ENCODE data around the gene CAMK2D. TPM values are rescaled to one million over a fixed set of nuclear protein-coding genes. Genes with fewer than 3 reads are reported as not detected.

CAMK2D gene
- total RNA-seq, 1 experiment from 2014 or later: 9.0 TPM

DNA sequence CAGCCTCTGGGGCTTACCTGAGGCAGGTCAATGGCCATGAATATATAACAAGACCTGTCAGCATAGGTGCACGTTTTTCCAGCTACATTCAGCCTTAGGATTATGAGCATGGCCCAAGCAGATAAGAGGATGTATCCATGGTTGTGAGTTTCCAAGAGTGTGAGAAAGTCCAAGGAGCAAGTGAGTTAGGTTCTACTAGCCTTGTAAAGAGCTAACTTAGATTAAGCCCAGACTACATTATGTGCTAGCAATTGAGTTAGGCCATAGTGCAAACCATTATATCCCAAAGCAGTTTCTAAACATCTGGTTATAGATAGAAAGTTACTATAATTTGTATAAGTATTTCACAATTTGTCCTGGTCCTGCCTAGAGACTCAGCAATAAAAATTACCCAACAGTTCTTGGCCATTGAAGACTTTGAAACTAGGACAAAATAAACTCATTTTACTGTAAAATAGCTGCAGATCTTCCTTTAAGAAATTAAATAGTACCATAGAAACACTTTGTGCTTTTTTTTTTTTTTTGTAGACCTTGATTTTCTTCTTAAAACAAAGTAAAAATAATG, 312.0 kb downstream of the CAMK2D start:
- H2BK20ac ChIP-seq (ENCODE audit: low read depth, low read length, poor library complexity, severe bottlenecking): no peak overlapping the region
- H3K56ac ChIP-seq (ENCODE audit: insufficient read length, low read depth, low read length): no peak overlapping the region
- no peaks in the 10 kb centered on the region for H3K79me1 ChIP-seq (ENCODE audit: insufficient read depth, low read depth, low read length, poor library complexity, severe bottlenecking)
- H3K27ac Mint-ChIP-seq: no peak overlapping the region
- H4K20me1 ChIP-seq (ENCODE audit: control insufficient read depth, insufficient read depth, insufficient read length): no peaks in the 10 kb centered on the region
- no peak overlapping the region for H2AFZ ChIP-seq (ENCODE audit: low read length)
- H4K91ac ChIP-seq (ENCODE audit: insufficient read length, low read depth, low read length): no peak overlapping the region
- no peak overlapping the region for H3K18ac ChIP-seq (ENCODE audit: insufficient read length, low read depth, low read length)
- H2BK120ac ChIP-seq (ENCODE audit: low read depth, low read length, poor library complexity, severe bottlenecking): no peak overlapping the region
- H3K36me3 Mint-ChIP-seq (ENCODE audit: insufficient read depth in 1 of 3, low read depth in 3 of 3): no peaks in the 10 kb centered on the region
- no peak overlapping the region for H2BK15ac ChIP-seq (ENCODE audit: low read depth, low read length)
- H4K5ac ChIP-seq (ENCODE audit: insufficient read length, low read depth, low read length): no peak overlapping the region
- H4K8ac ChIP-seq (replicated peaks; ENCODE audit: insufficient read length, low read depth, low read length): no peak overlapping the region
- DNase-seq: no peak
- no peak overlapping the region for H3K23ac ChIP-seq (ENCODE audit: insufficient read length, low read depth, low read length)
- no peak overlapping the region for H3K27ac ChIP-seq (ENCODE audit: insufficient read length, low read depth, low read length)
- H3K9ac ChIP-seq (ENCODE audit: extremely low read depth, insufficient read length, low read length): no peak overlapping the region
- H3K4me1 Mint-ChIP-seq: peaks cover 42 to 49% of the 10 kb centered on the region in 2 experiments
- H3K9me3 ChIP-seq (ENCODE audit: control insufficient read depth, low read depth, low read length): no peaks in the 10 kb centered on the region
- WGBS (ENCODE audit: extremely low coverage, insufficient read length, low lambda C conversion rate): no CpG with 5 or more reads among the region's 1 CpG
- H2BK12ac ChIP-seq (ENCODE audit: insufficient read length, low read depth, low read length): no peak overlapping the region
- H3K4me1 ChIP-seq (ENCODE audit: insufficient read depth, low read length): peaks cover 9% of the 10 kb centered on the region
- TF ChIP-seq, protein P1, sequence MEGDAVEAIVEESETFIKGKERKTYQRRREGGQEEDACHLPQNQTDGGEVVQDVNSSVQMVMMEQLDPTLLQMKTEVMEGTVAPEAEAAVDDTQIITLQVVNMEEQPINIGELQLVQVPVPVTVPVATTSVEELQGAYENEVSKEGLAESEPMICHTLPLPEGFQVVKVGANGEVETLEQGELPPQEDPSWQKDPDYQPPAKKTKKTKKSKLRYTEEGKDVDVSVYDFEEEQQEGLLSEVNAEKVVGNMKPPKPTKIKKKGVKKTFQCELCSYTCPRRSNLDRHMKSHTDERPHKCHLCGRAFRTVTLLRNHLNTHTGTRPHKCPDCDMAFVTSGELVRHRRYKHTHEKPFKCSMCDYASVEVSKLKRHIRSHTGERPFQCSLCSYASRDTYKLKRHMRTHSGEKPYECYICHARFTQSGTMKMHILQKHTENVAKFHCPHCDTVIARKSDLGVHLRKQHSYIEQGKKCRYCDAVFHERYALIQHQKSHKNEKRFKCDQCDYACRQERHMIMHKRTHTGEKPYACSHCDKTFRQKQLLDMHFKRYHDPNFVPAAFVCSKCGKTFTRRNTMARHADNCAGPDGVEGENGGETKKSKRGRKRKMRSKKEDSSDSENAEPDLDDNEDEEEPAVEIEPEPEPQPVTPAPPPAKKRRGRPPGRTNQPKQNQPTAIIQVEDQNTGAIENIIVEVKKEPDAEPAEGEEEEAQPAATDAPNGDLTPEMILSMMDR (conservative IDR thresholded peaks at IDR 0.05): no peak
- no peak overlapping the region for H3K4me2 ChIP-seq (ENCODE audit: insufficient read depth, insufficient read length, low read length)
- no peak overlapping the region for H3K4me3 Mint-ChIP-seq
- no peaks in the 10 kb centered on the region for H3K9me3 Mint-ChIP-seq
- no peak overlapping the region for H3K14ac ChIP-seq (ENCODE audit: insufficient read depth, low read length)
- H3K23me2 ChIP-seq (ENCODE audit: insufficient read length, low read depth, low read length, poor library complexity, severe bottlenecking): no peaks in the 10 kb centered on the region
- no peak overlapping the region for H3K4ac ChIP-seq (ENCODE audit: low read depth, low read length)
- H2BK5ac ChIP-seq (ENCODE audit: insufficient read length, low read length): no peak overlapping the region
- H2AK5ac ChIP-seq (ENCODE audit: insufficient read length, low read length): no peak overlapping the region
- H3T11ph ChIP-seq (ENCODE audit: low read length): no peak overlapping the region
- H3K27me3 ChIP-seq (ENCODE audit: insufficient read depth, low read length): no peaks in the 10 kb centered on the region
- no peaks in the 10 kb centered on the region for H3K79me2 ChIP-seq (ENCODE audit: insufficient read depth, low read length)
- no peaks in the 10 kb centered on the region for H3K27me3 Mint-ChIP-seq (ENCODE audit: low read depth)
